Mesendoderm (in vitro differentiated cells): ENCODE results near the gene TMEM238L.

Experiments used
- DNase-seq: peaks from one replicate; pipeline ENCODE4 v3.0.0; 2013
- H2AK5ac ChIP-seq: 2 replicates; pipeline ENCODE4 v1.6.1; 2013; ENCODE audit warnings: low read length, inconsistent platforms
- H2BK120ac ChIP-seq: 2 replicates; pipeline ENCODE4 v1.6.1; 2013; ENCODE audit warnings: low read depth, mild to moderate bottlenecking, low read length, moderate library complexity, mixed read lengths
- H2BK15ac ChIP-seq: replicated peaks from 2 replicates; pipeline ENCODE4 v1.6.1; 2013; ENCODE audit warnings: low read depth, mild to moderate bottlenecking, moderate library complexity
- H2BK5ac ChIP-seq: 2 replicates; pipeline ENCODE4 v1.6.1; 2013; ENCODE audit warnings: low read length, inconsistent platforms
- H3K18ac ChIP-seq: 2 replicates; pipeline ENCODE4 v1.6.1; 2013; ENCODE audit warnings: mild to moderate bottlenecking, low read length, mixed read lengths
- H3K23ac ChIP-seq: one replicate; pipeline ENCODE4 v1.6.1; 2013; ENCODE audit warnings: low read length
- H3K27ac ChIP-seq: 2 replicates; pipeline ENCODE4 v1.5.1; 2013; ENCODE audit warnings: low read depth, mild to moderate bottlenecking, inconsistent platforms, low read length, moderate library complexity
- H3K27me3 ChIP-seq: 2 replicates; pipeline ENCODE4 v1.6.1; 2013; ENCODE audit warnings: low read length, control low read depth, mild to moderate bottlenecking, inconsistent platforms; ENCODE audit not compliant: insufficient read depth, poor library complexity
- H3K36me3 ChIP-seq: 2 replicates; pipeline ENCODE4 v1.6.1; 2013; ENCODE audit warnings: low read length, inconsistent platforms; ENCODE audit not compliant: control insufficient read depth, insufficient read depth
- H3K4ac ChIP-seq: one replicate; pipeline ENCODE4 v1.6.1; 2013; ENCODE audit warnings: low read depth, mild to moderate bottlenecking, low read length, moderate library complexity
- H3K4me1 ChIP-seq: 2 replicates; pipeline ENCODE4 v1.6.1; 2013; ENCODE audit warnings: low read depth, low read length, inconsistent platforms; ENCODE audit not compliant: control insufficient read depth
- H3K4me2 ChIP-seq: 2 replicates; pipeline ENCODE4 v1.6.1; 2013; ENCODE audit warnings: low read length
- H3K4me3 ChIP-seq: 2 replicates; pipeline ENCODE4 v1.5.1; 2013; ENCODE audit warnings: mild to moderate bottlenecking, low read length
- H3K56ac ChIP-seq: one replicate; pipeline ENCODE4 v1.6.1; 2013; ENCODE audit warnings: low read length
- H3K79me1 ChIP-seq: 2 replicates; pipeline ENCODE4 v1.6.1; 2013; ENCODE audit warnings: low read length, inconsistent platforms
- H3K79me2 ChIP-seq: 2 replicates; pipeline ENCODE4 v1.6.1; 2013; ENCODE audit warnings: mild to moderate bottlenecking, low read length; ENCODE audit not compliant: control insufficient read depth, insufficient read depth
- H3K9ac ChIP-seq: 2 replicates; pipeline ENCODE4 v1.6.1; 2013; ENCODE audit warnings: low read length, inconsistent platforms
- H4K5ac ChIP-seq: one replicate; pipeline ENCODE4 v1.6.1; 2013; ENCODE audit warnings: low read length
- H4K8ac ChIP-seq: one replicate; pipeline ENCODE4 v1.6.1; 2013; ENCODE audit warnings: low read depth, mild to moderate bottlenecking, control low read depth, low read length, moderate library complexity
- WGBS: extraction: QIAGEN DNeasy Blood & Tissue Kit; methylation state at CpG from one replicate; pipeline ENCODE4 v1.1.7; 2013; ENCODE audit warnings: low lambda C conversion rate, missing lambda C conversion rate; ENCODE audit not compliant: insufficient coverage; ENCODE audit errors: extremely low coverage; 5-methylcytosine and 5-hydroxymethylcytosine counted together

TMEM238L gene

DNA sequence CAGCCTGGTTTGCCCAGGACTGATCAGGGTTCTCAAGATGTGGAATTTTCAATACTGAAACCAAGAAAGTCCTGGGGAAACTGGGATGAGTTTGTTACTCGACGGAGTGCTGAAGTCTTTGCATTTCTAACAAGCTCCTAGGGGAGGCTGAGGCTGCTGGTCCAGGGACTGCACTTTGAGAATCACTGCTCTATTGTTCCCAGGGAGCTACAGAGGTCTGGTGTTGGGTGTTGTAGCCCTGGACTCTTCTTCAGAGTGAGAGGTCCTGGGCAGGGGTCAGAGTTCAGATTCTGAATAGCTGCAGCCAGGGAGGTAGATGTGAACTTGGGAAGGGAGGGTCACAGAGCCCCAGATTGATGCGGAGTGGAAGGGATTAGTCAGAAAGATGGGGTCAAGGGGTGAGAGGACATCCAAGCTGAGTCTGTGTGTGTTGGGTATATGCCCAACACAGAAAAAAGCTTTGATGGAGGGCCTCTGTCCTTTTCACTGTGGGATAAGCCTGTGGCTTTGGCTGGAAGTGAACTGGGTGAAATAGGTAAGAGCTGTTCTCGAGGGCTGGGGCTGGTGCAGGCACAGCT, 14.1 kb downstream of the TMEM238L start:
- Histone ChIP-seq H3K18ac (no peak overlapping the region), H3K4me1 (no peaks in the 10 kb centered on the region), H3K4me2 (no peak overlapping the region), H3K9ac (no peak overlapping the region), H3K27me3 (no peaks in the 10 kb centered on the region), H3K79me2 (no peaks in the 10 kb centered on the region), H3K27ac (no peak overlapping the region), H3K4ac (no peak overlapping the region), H2BK120ac (no peak overlapping the region), H3K23ac (no peak overlapping the region), H3K4me3 (no peak overlapping the region), H3K79me1 (no peaks in the 10 kb centered on the region), H2AK5ac (no peak overlapping the region), H4K5ac (no peak overlapping the region), H3K36me3 (no peaks in the 10 kb centered on the region), H2BK15ac (no peak overlapping the region), H3K56ac (no peak overlapping the region), H4K8ac (no peak overlapping the region), H2BK5ac (no peak overlapping the region)
- DNase-seq: no peak
- WGBS: no CpG with 5 or more reads among the region's 4 CpGs

DNA sequence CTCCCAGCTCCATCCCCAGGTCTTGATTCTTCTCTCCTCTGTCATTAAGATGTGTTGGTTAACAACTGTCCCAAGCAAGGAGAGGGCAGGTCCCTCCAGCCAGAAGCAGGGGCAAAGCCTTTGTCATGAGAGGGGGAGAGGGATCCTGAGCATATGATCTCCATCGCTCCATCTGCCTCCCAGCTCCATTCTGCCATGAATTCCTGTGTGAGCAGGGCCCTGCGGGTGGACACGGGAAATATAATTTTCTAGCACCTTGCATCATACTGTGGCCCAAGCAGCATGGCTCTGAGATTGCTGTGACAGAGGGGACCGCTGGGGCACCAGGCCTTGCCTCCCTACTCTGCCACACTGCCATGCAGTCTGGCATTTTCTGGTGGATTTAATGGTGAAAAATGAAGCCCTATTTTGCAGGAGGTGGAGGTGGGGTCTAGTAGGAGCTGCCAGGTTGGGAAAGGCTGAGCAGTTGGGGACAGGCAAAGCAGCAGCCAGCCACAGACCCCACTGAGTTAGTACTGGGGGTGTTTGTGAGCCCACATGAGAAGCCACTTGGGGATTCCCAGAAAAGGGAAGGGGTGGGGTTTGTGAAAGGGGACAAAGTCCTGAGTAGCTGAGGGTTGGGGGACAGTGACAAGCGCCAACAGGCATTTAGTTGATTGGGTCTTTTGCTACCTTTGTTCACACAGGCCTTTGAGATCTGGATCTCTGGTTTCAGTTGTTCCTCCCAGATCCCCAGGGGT, 16.4 kb downstream of the TMEM238L start:
- Histone ChIP-seq H3K4me3 (no peak overlapping the region), H3K27me3 (no peaks in the 10 kb centered on the region), H3K56ac (no peak overlapping the region), H4K5ac (no peak overlapping the region), H3K4me1 (no peaks in the 10 kb centered on the region), H4K8ac (no peak overlapping the region), H3K9ac (no peak overlapping the region), H3K27ac (no peak overlapping the region), H3K18ac (no peak overlapping the region), H2BK15ac (no peak overlapping the region), H3K4ac (no peak overlapping the region), H2BK5ac (no peak overlapping the region), H3K36me3 (no peaks in the 10 kb centered on the region), H2BK120ac (no peak overlapping the region), H3K4me2 (no peak overlapping the region), H3K79me1 (no peaks in the 10 kb centered on the region), H3K23ac (no peak overlapping the region), H3K79me2 (no peaks in the 10 kb centered on the region), H2AK5ac (no peak overlapping the region)
- no CpG with 5 or more reads among the region's 5 CpGs for WGBS
- DNase-seq: no peak

DNA sequence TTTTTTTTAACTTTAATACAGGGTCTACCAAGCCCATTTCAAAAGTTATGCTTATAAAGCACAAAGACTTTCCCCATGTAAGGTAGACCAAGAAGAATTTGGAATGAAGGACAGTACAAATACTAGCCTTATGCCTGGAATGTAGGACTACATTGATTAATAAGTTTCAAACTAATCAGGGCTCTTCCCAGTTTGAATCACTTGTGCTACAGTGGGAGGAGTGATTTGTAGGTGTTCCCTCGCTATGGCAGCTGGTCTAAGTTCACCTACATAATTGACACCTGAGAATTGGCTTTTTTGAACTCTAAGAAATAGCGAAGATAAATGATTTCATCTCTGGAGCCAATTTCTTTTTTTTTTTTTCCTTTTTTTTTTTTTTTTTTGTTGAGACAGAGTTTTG, 18.6 kb downstream of the TMEM238L start:
- WGBS: no CpG with 5 or more reads among the region's 2 CpGs
- Histone ChIP-seq H3K4me1 (no peaks in the 10 kb centered on the region), H3K9ac (no peak overlapping the region), H3K56ac (no peak overlapping the region), H4K8ac (no peak overlapping the region), H3K27me3 (no peaks in the 10 kb centered on the region), H2BK5ac (no peak overlapping the region), H3K79me2 (no peaks in the 10 kb centered on the region), H3K79me1 (no peaks in the 10 kb centered on the region), H3K27ac (no peak overlapping the region), H4K5ac (no peak overlapping the region), H3K4me3 (no peak overlapping the region), H3K4me2 (no peak overlapping the region), H2AK5ac (no peak overlapping the region), H3K18ac (no peak overlapping the region), H3K36me3 (no peaks in the 10 kb centered on the region), H2BK15ac (no peak overlapping the region), H3K4ac (no peak overlapping the region), H3K23ac (no peak overlapping the region), H2BK120ac (no peak overlapping the region)
- no peak for DNase-seq

DNA sequence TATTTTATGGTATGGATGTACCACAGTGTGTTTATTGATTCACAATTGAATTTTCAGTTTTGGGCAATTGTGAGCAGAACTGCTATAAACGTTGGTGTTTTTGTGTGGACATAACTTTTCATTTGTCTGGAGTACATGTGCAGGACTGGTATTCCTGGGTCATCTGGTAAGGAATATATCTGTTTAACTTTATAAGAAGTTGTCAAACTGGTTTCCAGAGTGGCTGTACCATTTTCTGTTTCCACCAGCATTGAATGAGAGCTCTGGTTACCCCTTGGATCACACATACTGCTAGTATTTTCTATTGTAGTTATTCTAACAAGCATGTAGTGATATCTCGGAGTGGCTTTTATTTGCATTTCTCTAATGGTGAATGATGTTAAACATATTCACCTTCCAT, 24.3 kb downstream of the TMEM238L start:
- no peaks in the 10 kb centered on the region for H3K79me1 ChIP-seq
- no peak overlapping the region for H3K23ac ChIP-seq
- no peak overlapping the region for H4K5ac ChIP-seq
- no peak overlapping the region for H3K4me2 ChIP-seq
- H3K4ac ChIP-seq: no peak overlapping the region
- no peak overlapping the region for H2BK5ac ChIP-seq
- H3K18ac ChIP-seq: no peak overlapping the region
- H3K36me3 ChIP-seq: no peaks in the 10 kb centered on the region
- H4K8ac ChIP-seq: no peak overlapping the region
- no peak overlapping the region for H3K9ac ChIP-seq
- H3K4me3 ChIP-seq: no peak overlapping the region
- no peak overlapping the region for H2BK120ac ChIP-seq
- H3K4me1 ChIP-seq: no peaks in the 10 kb centered on the region
- H3K27ac ChIP-seq: no peak overlapping the region
- DNase-seq: no peak
- H3K79me2 ChIP-seq: no peaks in the 10 kb centered on the region
- H3K27me3 ChIP-seq: no peaks in the 10 kb centered on the region
- no peak overlapping the region for H3K56ac ChIP-seq
- no peak overlapping the region for H2BK15ac ChIP-seq
- WGBS: no CpG with 5 or more reads among the region's 2 CpGs
- H2AK5ac ChIP-seq: no peak overlapping the region

DNA sequence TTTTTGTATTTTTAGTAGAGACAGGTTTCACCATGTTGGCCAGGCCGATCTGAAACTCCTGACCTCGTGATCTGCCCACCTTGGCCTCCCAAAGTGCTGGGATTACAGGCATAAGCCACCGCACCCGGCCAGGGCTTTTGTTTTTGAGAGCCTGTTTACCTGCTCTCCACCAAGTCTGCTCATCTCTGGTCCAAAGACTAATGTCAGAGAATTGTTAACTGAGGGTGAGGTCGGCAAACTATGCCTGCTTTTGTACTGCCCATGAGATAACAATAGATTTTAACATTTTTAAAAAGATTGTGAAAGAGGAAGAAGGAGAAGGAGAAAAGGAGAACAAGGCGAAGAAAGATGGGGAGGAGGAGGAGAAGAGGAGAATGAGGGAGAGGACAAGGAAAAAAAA, 26.0 kb downstream of the TMEM238L start:
- Histone ChIP-seq H3K4ac (no peak overlapping the region), H4K8ac (no peak overlapping the region), H3K4me1 (no peaks in the 10 kb centered on the region), H3K9ac (no peak overlapping the region), H4K5ac (no peak overlapping the region), H3K4me2 (no peak overlapping the region), H2AK5ac (no peak overlapping the region), H3K27ac (no peak overlapping the region), H3K79me1 (no peaks in the 10 kb centered on the region), H3K79me2 (no peaks in the 10 kb centered on the region), H3K56ac (no peak overlapping the region), H3K36me3 (no peaks in the 10 kb centered on the region), H3K4me3 (no peak overlapping the region), H3K23ac (no peak overlapping the region), H2BK15ac (no peak overlapping the region), H3K18ac (no peak overlapping the region), H2BK5ac (no peak overlapping the region), H2BK120ac (no peak overlapping the region), H3K27me3 (no peaks in the 10 kb centered on the region)
- WGBS: 94% methylated on average over 1 of the region's 6 CpGs
- DNase-seq: no peak
